IMR-90 (cell line): ENCODE data around the gene OR8B3. TPM values are rescaled to one million over a fixed set of nuclear protein-coding genes. Genes with fewer than 3 reads are reported as not detected.

Experiments used
- ATAC-seq: fragments of 200-7000 bp; cut with Tn5 transposase; 2 replicates; pipeline ENCODE4 v1.9.1; 2020; ENCODE audit warnings: low read depth, mild to moderate bottlenecking, moderate library complexity
- BruUV-seq: library from RNA; stranded (reverse); fragments of 400-500 nt; replicated peaks from 2 replicates; lab custom pipeline; 2021; lab: Mats Ljungman, UMichigan
- CTCF ChIA-PET: fragments of 300-600 bp; formaldehyde crosslinking; extraction: SDS; loops from one replicate; lab custom pipeline; 2021; ENCODE audit warnings: antibody characterized with exemption; lab: Yijun Ruan, JAX
- POLR2A ChIA-PET: fragments of 300-600 bp; sonication (Branson Sonifier 250); formaldehyde crosslinking; loops from one replicate; lab custom pipeline; 2022; ENCODE audit warnings: antibody characterized with exemption; ENCODE audit not compliant: unreplicated experiment; lab: Charles Lee
- DNase-seq: peaks from one replicate; pipeline ENCODE4 v3.0.0; 2013
- H2AFZ ChIP-seq: replicated peaks from 2 replicates; pipeline ENCODE3; 2013; ENCODE audit warnings: low read length, mild to moderate bottlenecking; ENCODE audit not compliant: poor library complexity
- H2AK5ac ChIP-seq: 2 replicates; pipeline ENCODE4 v1.6.1; 2013; ENCODE audit warnings: low read depth, low read length, inconsistent platforms
- H2AK9ac ChIP-seq: replicated peaks from 2 replicates; pipeline ENCODE3; 2013; ENCODE audit warnings: mild to moderate bottlenecking, low read depth, low read length, moderate library complexity; ENCODE audit not compliant: poor library complexity
- H2BK120ac ChIP-seq: 2 replicates; pipeline ENCODE4 v1.6.1; 2013; ENCODE audit warnings: low read depth, low read length, inconsistent platforms
- H2BK15ac ChIP-seq: 3 replicates; pipeline ENCODE4 v1.6.1; 2013; ENCODE audit warnings: low read depth, low read length, inconsistent platforms
- H2BK20ac ChIP-seq: 2 replicates; pipeline ENCODE4 v1.6.1; 2013; ENCODE audit warnings: low read depth, mild to moderate bottlenecking, inconsistent platforms, low read length, moderate library complexity
- H2BK5ac ChIP-seq: 2 replicates; pipeline ENCODE4 v1.6.1; 2013; ENCODE audit warnings: mild to moderate bottlenecking, low read depth, low read length, inconsistent platforms; ENCODE audit not compliant: poor library complexity, severe bottlenecking
- H3K14ac ChIP-seq: replicated peaks from 2 replicates; pipeline ENCODE4 v1.6.1; 2013; ENCODE audit warnings: low read depth, low read length, inconsistent platforms
- H3K18ac ChIP-seq: 2 replicates; pipeline ENCODE4 v1.6.1; 2013; ENCODE audit warnings: low read depth, low read length, control low read depth
- H3K23ac ChIP-seq: 2 replicates; pipeline ENCODE4 v1.6.1; 2013; ENCODE audit warnings: low read depth, low read length, inconsistent platforms
- H3K27ac ChIP-seq: 2 replicates; pipeline ENCODE4 v1.5.1; 2013; ENCODE audit warnings: mild to moderate bottlenecking, control low read depth, low read length; ENCODE audit not compliant: insufficient read depth
- H3K27me3 ChIP-seq: 2 replicates; pipeline ENCODE4 v1.6.1; 2013; ENCODE audit warnings: low read length; ENCODE audit not compliant: control insufficient read depth, insufficient read depth
- H3K36me3 ChIP-seq: 2 replicates; pipeline ENCODE4 v1.6.1; 2013; ENCODE audit warnings: low read length, mixed read lengths; ENCODE audit not compliant: control insufficient read depth, insufficient read depth
- H3K4ac ChIP-seq: 2 replicates; pipeline ENCODE4 v1.6.1; 2013; ENCODE audit warnings: low read depth, low read length, inconsistent platforms
- H3K4me1 ChIP-seq: 2 replicates; pipeline ENCODE4 v1.6.1; 2013; ENCODE audit warnings: low read length, mixed read lengths; ENCODE audit not compliant: control insufficient read depth, insufficient read depth
- H3K4me2 ChIP-seq: 2 replicates; pipeline ENCODE4 v1.6.1; 2013; ENCODE audit warnings: low read depth, mild to moderate bottlenecking, control low read depth, low read length, moderate library complexity
- H3K4me3 ChIP-seq: 2 replicates; pipeline ENCODE4 v1.5.1; 2013; ENCODE audit warnings: low read depth, mild to moderate bottlenecking, control low read depth, low read length, moderate library complexity; ENCODE audit not compliant: insufficient read depth
- H3K56ac ChIP-seq: 2 replicates; pipeline ENCODE4 v1.6.1; 2013; ENCODE audit warnings: low read length, inconsistent platforms; ENCODE audit not compliant: insufficient read depth; ENCODE audit errors: extremely low read depth
- H3K79me1 ChIP-seq, 2 experiments: 2 replicates each; pipeline ENCODE4 v1.6.1; 2013; ENCODE audit warnings: low read length in 2 of 2, inconsistent platforms in 1 of 2, low read depth in 1 of 2
- H3K9ac ChIP-seq: 2 replicates; pipeline ENCODE4 v1.6.1; 2013; ENCODE audit warnings: low read depth, low read length, control low read depth
- H3K9me1 ChIP-seq: 2 replicates; pipeline ENCODE4 v1.6.1; 2013; ENCODE audit warnings: low read length, inconsistent platforms; ENCODE audit not compliant: insufficient read depth
- H3K9me3 ChIP-seq: 2 replicates; pipeline ENCODE4 v1.6.1; 2013; ENCODE audit warnings: low read length; ENCODE audit not compliant: control insufficient read depth, insufficient read depth
- H4K20me1 ChIP-seq: 2 replicates; pipeline ENCODE4 v1.6.1; 2013; ENCODE audit warnings: low read length, inconsistent platforms; ENCODE audit not compliant: insufficient read depth
- H4K5ac ChIP-seq: 2 replicates; pipeline ENCODE4 v1.6.1; 2013; ENCODE audit warnings: mild to moderate bottlenecking, low read depth, low read length, control low read depth
- H4K8ac ChIP-seq, 2 experiments: 2 replicates each; pipeline ENCODE4 v1.6.1; 2013; ENCODE audit warnings: low read depth in 2 of 2, low read length in 2 of 2, control low read depth in 1 of 2, inconsistent platforms in 1 of 2
- H4K91ac ChIP-seq: 2 replicates; pipeline ENCODE4 v1.6.1; 2013; ENCODE audit warnings: low read depth, low read length, inconsistent platforms; ENCODE audit not compliant: insufficient read depth
- BHLHE40 ChIP-seq: fragments of 150-350 bp; IDR thresholded peaks from 2 replicates; pipeline ENCODE4 v1.6.1; 2016; ENCODE audit warnings: mild to moderate bottlenecking, low read depth, low read length
- CEBPB ChIP-seq: IDR thresholded peaks from 2 replicates; pipeline ENCODE4 v1.6.1; 2012; ENCODE audit warnings: low read depth, low read length, improper control_type of control experiment
- CHD1 ChIP-seq: IDR thresholded peaks from 2 replicates; pipeline ENCODE4 v1.6.1; 2012; ENCODE audit warnings: low read depth, low read length, improper control_type of control experiment
- CTCF ChIP-seq: conservative IDR thresholded peaks from 2 replicates; pipeline ENCODE4 v1.5.1; 2012; ENCODE audit warnings: mild to moderate bottlenecking, low read depth, low read length, improper control_type of control experiment
- FOS ChIP-seq: fragments of 150-350 bp; IDR thresholded peaks from 2 replicates; pipeline ENCODE4 v1.6.1; 2016; ENCODE audit warnings: low read depth, low read length
- MXI1 ChIP-seq: IDR thresholded peaks from 2 replicates; pipeline ENCODE4 v1.6.1; 2012; ENCODE audit warnings: low read depth, mild to moderate bottlenecking, low read length, moderate library complexity, borderline replicate concordance
- NFE2L2 ChIP-seq: fragments of 150-350 bp; IDR thresholded peaks from 2 replicates; pipeline ENCODE4 v1.6.1; 2016; ENCODE audit warnings: low read depth, mild to moderate bottlenecking, low read length
- RAD21 ChIP-seq: IDR thresholded peaks from 2 replicates; pipeline ENCODE4 v1.6.1; 2012; ENCODE audit warnings: low read length, improper control_type of control experiment
- RCOR1 ChIP-seq: IDR thresholded peaks from 2 replicates; pipeline ENCODE4 v1.6.1; 2012; ENCODE audit warnings: mild to moderate bottlenecking, low read length, improper control_type of control experiment; ENCODE audit not compliant: insufficient replicate concordance
- RFX5 ChIP-seq: IDR thresholded peaks from 2 replicates; pipeline ENCODE4 v1.8.0; 2012; ENCODE audit warnings: low read depth, mild to moderate bottlenecking, low read length, moderate library complexity
- SMC3 ChIP-seq: fragments of 150-350 bp; IDR thresholded peaks from 2 replicates; pipeline ENCODE4 v1.6.1; 2016; ENCODE audit warnings: low read depth, mild to moderate bottlenecking, antibody characterized with exemption, low read length, moderate library complexity
- WGBS, 2 experiments: methylation state at CpG; one replicate each; pipeline versions ENCODE4 v1.1.5 to v1.1.7; 2013; ENCODE audit warnings: missing lambda C conversion rate in 2 of 2; ENCODE audit not compliant: insufficient read length in 1 of 2; ENCODE audit errors: extremely low coverage in 2 of 2; 5-methylcytosine and 5-hydroxymethylcytosine counted together
- dilution Hi-C: fragments of 300-500 bp; cut with HindIII; formaldehyde crosslinking; loops from one replicate; pipeline ENCODE4 v1.14.3; 2018; ENCODE audit warnings: low sequenced_read_pairs; ENCODE audit not compliant: unreplicated experiment
- in situ Hi-C: fragments of 300-500 bp; cut with MboI; formaldehyde crosslinking; loops from 3 replicates; pipeline ENCODE4 v1.14.3; 2019; ENCODE audit warnings: low sequenced_read_pairs, inconsistent platforms, mixed read lengths
- intact Hi-C: fragments of 100-400 bp; cut with micrococcal nuclease; formaldehyde crosslinking; loops from 2 replicates; pipeline ENCODE4 v1.10.0; 2022
- polyA plus RNA-seq, 3 experiments: library from polyadenylated mRNA; depleted of rRNA; stranded (reverse); fragments of >200 nt; gene quantifications; 2 replicates each; pipeline ENCODE4 v1.2.3, GENCODE V29; 2012; ENCODE audit warnings: low replicate concordance in 1 of 3
- total RNA-seq: library from RNA; depleted of rRNA; stranded (reverse); fragments of >200 nt; gene quantifications from 2 replicates; pipeline ENCODE4 v1.2.3, GENCODE V29; 2012

The OR8B3 gene
- total and polyA plus RNA-seq, 2 of the 4 experiments (the other 2 are of a cell fraction): not detected

GRCh38 chr11:124445646-124446150 is 46.9 kb upstream of the OR8B3 start, which contains the start of gene OR8B8:
Gene OR8B8, minus strand, starts transcription at chr11:124445696. Its CDS starts 4,611 bp downstream, at chr11:124441085.
- in situ Hi-C loops (no loop called here), dilution Hi-C loops (no loop called here), intact Hi-C loops (no loop called here)
- Histone ChIP-seq H4K5ac (no peak within 1 kb of the TSS), H3K4ac (no peak within 1 kb of the TSS), H3K4me1 (no peaks in the 10 kb centered on the region), H3K9me1 (no peaks in the 10 kb centered on the region), H3K9me3 (no peaks in the 10 kb centered on the region), H3K14ac (no peak within 1 kb of the TSS), H3K9ac (no peak within 1 kb of the TSS), H3K4me2 (no peak within 1 kb of the TSS), H2AK9ac (no peak within 1 kb of the TSS), H4K20me1 (no peaks in the 10 kb centered on the region), H3K4me3 (no peak within 1 kb of the TSS), H2BK5ac (no peak within 1 kb of the TSS), H2BK15ac (no peak within 1 kb of the TSS), H4K8ac (no peak within 1 kb of the TSS), H3K36me3 (no peaks in the 10 kb centered on the region), H3K18ac (no peak within 1 kb of the TSS), H3K27ac (no peak within 1 kb of the TSS), H3K79me1 (no peaks in the 10 kb centered on the region), H2BK20ac (no peak within 1 kb of the TSS), H4K91ac (no peak within 1 kb of the TSS), H3K56ac (no peak within 1 kb of the TSS), H2BK120ac (no peak within 1 kb of the TSS), H2AK5ac (no peak within 1 kb of the TSS), H2AFZ (no peak within 1 kb of the TSS), H3K27me3 (no peaks in the 10 kb centered on the region), H3K23ac (no peak within 1 kb of the TSS)
- ChIA-PET POLR2A (no interaction called here), CTCF (interaction anchor here (0.6 kb wide), 1 partner anchor 9 kb away, joined by 3 read pairs; no protein-coding TSS in a partner anchor)
- no CpG with 5 or more reads among the region's 1 CpG for whole genome bisulfite sequencing, 2 experiments
- BruUV-seq: no TSS peak
- no peak for DNase-seq
- TF ChIP-seq CEBPB (no peak), RAD21 (no peak), FOS (no peak), NFE2L2 (no peak), BHLHE40 (no peak), RCOR1 (no peak), MXI1 (no peak), SMC3 (no peak), CTCF (no peak), RFX5 (no peak), CHD1 (no peak)
- ATAC-seq: no peak
